Fibroblast of the aortic adventitia (primary cell): ENCODE measurements around the gene LNX2. TPM values are rescaled to one million over a fixed set of nuclear protein-coding genes. Genes with fewer than 3 reads are reported as not detected.

Source experiments
- DNase-seq: peaks from one replicate; pipeline ENCODE4 v3.0.0-alpha.2; 2010; ENCODE audit warnings: low read depth
- H3K4me3 ChIP-seq: 2 replicates; pipeline ENCODE4 v1.5.1; 2011; ENCODE audit warnings: low read depth, mild to moderate bottlenecking, control low read depth, low read length, moderate library complexity
- CTCF ChIP-seq: IDR thresholded peaks from 2 replicates; pipeline ENCODE4 v1.5.1; 2011; ENCODE audit warnings: mild to moderate bottlenecking, low read length, control low read depth, inconsistent platforms; ENCODE audit not compliant: insufficient read depth
- total RNA-seq: library from RNA; depleted of rRNA; stranded (reverse); fragments of >200 nt; gene quantifications from 2 replicates; pipeline ENCODE4 v1.2.3, GENCODE V29; 2012; ENCODE audit warnings: low replicate concordance

LNX2 gene
- total RNA-seq, 1 donor = 6.1 TPM

DNA sequence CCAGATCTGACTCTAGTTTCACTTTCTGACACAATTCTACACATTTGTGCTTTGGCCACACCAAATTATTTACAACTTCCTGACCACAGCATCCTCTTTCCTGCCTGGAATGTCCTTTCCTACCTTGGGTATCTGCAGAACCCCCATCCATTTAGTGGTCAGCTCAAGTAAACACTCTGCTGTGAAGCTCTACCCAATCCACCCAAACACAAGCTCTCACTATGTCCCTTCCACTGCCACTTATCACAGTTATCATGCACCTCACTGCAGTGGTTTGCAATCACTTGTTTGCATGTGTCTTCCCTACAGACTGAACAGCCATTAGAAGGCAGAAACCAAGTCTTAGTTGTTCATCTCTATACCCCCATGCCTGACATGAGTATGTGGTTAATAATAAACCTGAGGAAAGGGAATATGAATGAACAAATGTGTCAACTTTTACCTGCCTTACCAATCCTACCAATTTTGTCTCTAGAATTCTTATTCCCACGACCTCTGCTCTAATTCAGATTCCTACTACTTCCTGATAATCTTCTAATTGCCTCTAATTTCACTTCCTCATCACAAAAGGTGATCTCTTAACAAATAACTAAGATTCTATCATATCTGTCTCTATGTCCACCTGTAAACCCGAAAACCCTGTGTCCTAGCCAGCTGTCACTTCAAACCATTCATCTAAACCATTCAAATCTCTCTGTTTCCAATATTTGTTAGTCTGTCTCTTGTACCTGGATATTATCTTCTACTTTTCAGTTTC is 25.1 kb downstream of the LNX2 start:
- H3K4me3 ChIP-seq = no peak overlapping the region
- no peak for TF ChIP-seq CTCF
- DNase-seq = no peak

DNA sequence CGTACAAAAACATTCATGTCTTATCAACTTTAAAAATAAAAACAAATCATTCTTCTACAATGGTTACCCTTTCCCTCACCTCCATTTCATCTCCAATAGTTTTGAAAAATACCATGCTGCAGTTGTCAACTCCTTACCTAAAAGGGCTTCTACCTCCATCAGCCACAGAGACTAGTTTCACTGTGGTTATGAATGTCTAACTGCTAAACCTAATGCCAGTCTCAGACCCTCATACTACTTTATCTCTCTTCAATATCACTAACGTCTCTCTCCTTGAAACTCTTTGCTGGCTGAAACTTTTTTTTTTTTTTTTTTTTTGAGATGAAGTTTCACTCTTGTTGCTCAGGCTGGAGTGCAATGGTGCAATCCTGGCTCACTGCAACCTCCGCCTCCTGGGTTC is 27.1 kb downstream of the LNX2 start:
- no peak overlapping the region for H3K4me3 ChIP-seq
- TF ChIP-seq CTCF = no peak
- DNase-seq = no peak

DNA sequence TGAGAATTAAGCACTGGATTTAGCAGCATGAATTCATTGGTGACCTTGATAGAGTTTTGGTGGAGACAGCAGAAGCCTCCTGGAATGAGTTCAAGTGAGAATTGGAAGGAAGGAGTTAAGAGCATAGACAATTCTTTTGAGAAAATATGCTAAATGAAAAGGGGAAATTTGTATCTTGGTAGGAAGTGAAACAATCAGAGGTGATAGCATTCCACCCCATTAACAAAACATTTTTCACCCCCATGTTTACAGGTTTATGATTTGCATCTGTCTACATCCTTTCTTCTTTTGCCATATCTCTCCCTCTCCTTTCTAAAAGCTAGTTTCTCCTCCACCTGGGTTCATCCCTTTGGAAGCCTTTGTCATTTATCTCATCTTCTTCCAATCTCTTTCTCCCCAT is 27.5 kb downstream of the LNX2 start:
- no peak for TF ChIP-seq CTCF
- DNase-seq = no peak
- no peak overlapping the region for H3K4me3 ChIP-seq

GRCh38 chr13:27588405-27588804 is 31.9 kb downstream of the LNX2 start:
- DNase-seq = no peak
- no peak for TF ChIP-seq CTCF
- H3K4me3 ChIP-seq = no peak overlapping the region

DNA sequence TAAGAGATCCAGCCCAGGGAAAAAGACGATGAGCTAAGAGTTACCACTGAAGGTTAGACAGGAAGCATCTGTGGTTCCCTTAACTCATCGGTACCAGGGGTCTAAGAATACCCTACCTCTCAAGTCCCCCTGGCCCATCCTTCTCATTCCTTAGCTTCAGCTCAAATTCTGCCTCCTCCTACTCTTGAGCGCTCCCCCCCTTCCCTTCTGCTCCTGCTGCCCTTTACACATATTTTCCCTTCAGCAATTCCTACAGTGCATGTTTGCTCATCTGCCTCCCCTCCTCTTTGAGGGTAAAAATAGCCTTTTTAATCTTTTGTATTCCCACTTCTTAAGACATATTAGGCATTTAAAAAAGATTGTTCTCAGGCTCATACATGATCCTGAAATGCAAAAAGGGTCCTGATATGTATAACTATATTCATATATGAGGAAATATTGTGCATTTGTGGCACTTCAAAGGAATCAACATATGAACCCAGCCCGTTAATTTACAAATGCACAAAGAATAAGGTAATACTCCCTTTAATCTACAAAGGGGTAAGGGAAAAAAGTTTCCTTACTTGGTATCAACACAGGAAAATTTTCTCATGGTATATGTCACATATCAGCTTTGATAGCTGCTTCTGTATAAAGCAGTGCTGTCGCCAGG is 33.1 kb downstream of the LNX2 start:
- H3K4me3 ChIP-seq = no peak overlapping the region
- DNase-seq = no peak
- no peak for TF ChIP-seq CTCF

DNA sequence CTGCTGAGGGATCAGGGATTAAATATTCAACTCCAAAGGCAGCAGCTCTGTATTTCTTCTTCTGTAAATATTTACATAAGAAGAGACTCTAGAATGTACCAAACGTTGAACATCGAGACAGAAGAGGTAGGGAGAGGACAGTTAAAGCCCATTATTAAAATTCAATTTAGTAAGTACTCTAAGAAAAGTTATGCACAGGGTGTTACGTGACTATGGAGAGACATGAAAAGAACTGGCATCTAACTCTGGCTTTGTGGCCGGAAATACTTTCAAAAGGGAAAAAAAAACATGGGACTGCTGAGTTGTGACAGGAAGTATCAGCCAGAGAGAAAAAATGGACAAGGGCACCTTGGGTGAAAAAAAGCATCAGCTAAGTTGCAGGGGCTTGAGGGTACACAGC is 36.7 kb downstream of the LNX2 start:
- DNase-seq = peak; percentile 18
- no peak overlapping the region for H3K4me3 ChIP-seq
- TF ChIP-seq CTCF = no peak
